ENCODE results near the gene ABLIM3. TPM values are rescaled to one million over a fixed set of nuclear protein-coding genes. Genes with fewer than 3 reads are reported as not detected.

Gene ABLIM3
- total RNA-seq, 1 donor, result 4.4 TPM

- Histone ChIP-seq H3K4me1 (ENCODE audit: insufficient read depth, low read length) (peaks cover 14% of the 10 kb centered on the region), H3K4me3 (ENCODE audit: low read length) (no peak overlapping the region), H3K27me3 (ENCODE audit: insufficient read depth, low read length) (peaks cover 31% of the 10 kb centered on the region), H3K9me3 (ENCODE audit: low read depth, low read length) (no peaks in the 10 kb centered on the region)
Measured at GRCh38 chr5:149144637-149145036, 3.3 kb downstream of the ABLIM3 start.

- Histone ChIP-seq H3K27me3 (ENCODE audit: insufficient read depth, low read length) (peaks cover 31% of the 10 kb centered on the region), H3K4me1 (ENCODE audit: insufficient read depth, low read length) (peaks cover 18% of the 10 kb centered on the region), H3K9me3 (ENCODE audit: low read depth, low read length) (no peaks in the 10 kb centered on the region), H3K4me3 (ENCODE audit: low read length) (no peak overlapping the region)
Measured at GRCh38 chr5:149145138-149145537, 3.8 kb downstream of the ABLIM3 start.

DNA sequence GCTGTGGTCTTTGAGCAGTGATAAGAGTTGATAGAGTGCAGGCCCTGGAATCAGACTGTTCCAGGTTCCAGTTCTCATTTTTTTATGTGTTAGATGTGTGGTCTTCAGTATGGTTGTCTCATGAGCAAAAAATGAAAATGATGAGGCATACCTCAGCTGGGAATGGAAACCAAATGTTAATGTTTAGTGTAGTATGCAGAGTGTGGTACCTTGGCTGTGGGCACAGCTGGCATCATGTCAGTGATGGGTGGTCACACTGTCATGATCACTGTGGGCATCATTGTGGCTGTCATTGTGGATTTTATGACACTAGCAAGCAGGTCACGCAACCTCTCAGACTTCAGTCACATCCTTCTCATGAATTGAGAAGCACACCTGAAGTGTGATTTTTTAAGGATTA, 6.4 kb downstream of the ABLIM3 start:
- Histone ChIP-seq H3K27me3 (ENCODE audit: insufficient read depth, low read length) (peaks cover 19% of the 10 kb centered on the region), H3K9me3 (ENCODE audit: low read depth, low read length) (no peaks in the 10 kb centered on the region), H3K4me1 (ENCODE audit: insufficient read depth, low read length) (peaks cover 15% of the 10 kb centered on the region), H3K4me3 (ENCODE audit: low read length) (no peak overlapping the region)

- Histone ChIP-seq H3K9me3 (ENCODE audit: low read depth, low read length) (no peaks in the 10 kb centered on the region), H3K4me1 (ENCODE audit: insufficient read depth, low read length) (peaks cover 36% of the 10 kb centered on the region), H3K4me3 (ENCODE audit: low read length) (no peak overlapping the region), H3K27me3 (ENCODE audit: insufficient read depth, low read length) (peaks cover 10% of the 10 kb centered on the region)
Measured at GRCh38 chr5:149149942-149150341, 8.6 kb downstream of the ABLIM3 start.

- Histone ChIP-seq H3K9me3 (ENCODE audit: low read depth, low read length) (no peaks in the 10 kb centered on the region), H3K27me3 (ENCODE audit: insufficient read depth, low read length) (peaks cover 6% of the 10 kb centered on the region), H3K4me1 (ENCODE audit: insufficient read depth, low read length) (peaks cover 36% of the 10 kb centered on the region), H3K4me3 (ENCODE audit: low read length) (no peak overlapping the region)
Measured at GRCh38 chr5:149150457-149150856, 9.2 kb downstream of the ABLIM3 start.

DNA sequence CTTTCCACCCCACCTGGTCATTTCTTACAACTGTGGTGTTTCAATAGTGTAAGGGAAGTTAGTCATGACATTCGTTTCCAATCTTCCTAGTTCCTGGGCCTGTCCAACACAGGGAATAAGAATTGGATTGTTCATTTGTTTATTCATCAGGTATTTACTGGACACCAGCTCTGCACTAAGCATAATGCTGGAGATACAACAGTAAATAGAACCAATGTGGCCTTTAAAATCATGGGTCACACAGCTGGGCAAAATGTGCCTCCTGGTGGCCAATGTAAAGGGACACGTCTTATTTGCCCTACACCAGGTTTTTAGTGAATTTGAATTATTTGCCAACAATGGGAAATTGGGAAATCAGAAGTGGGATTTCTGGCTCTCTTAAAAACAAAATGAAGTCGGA, 10.4 kb downstream of the ABLIM3 start:
- no peaks in the 10 kb centered on the region for H3K9me3 ChIP-seq (ENCODE audit: low read depth, low read length)

GRCh38 chr5:149152317-149152746, 11.0 kb downstream of the ABLIM3 start:
- H3K9me3 ChIP-seq (ENCODE audit: low read depth, low read length), result no peaks in the 10 kb centered on the region
- no peak overlapping the region for H3K4me3 ChIP-seq (ENCODE audit: low read length)
- peaks cover 3% of the 10 kb centered on the region for H3K27me3 ChIP-seq (ENCODE audit: insufficient read depth, low read length)
- H3K4me1 ChIP-seq (ENCODE audit: insufficient read depth, low read length), result peaks cover 36% of the 10 kb centered on the region

More for the DNA sequence above, 10.4 kb downstream of the ABLIM3 start:
- Histone ChIP-seq H3K4me1 (ENCODE audit: insufficient read depth, low read length) (peaks cover 36% of the 10 kb centered on the region), H3K4me3 (ENCODE audit: low read length) (no peak overlapping the region), H3K27me3 (ENCODE audit: insufficient read depth, low read length) (peaks cover 3% of the 10 kb centered on the region)

GRCh38 chr5:149153193-149153750, 12.0 kb downstream of the ABLIM3 start:
- no peaks in the 10 kb centered on the region for H3K27me3 ChIP-seq (ENCODE audit: insufficient read depth, low read length)
- H3K9me3 ChIP-seq (ENCODE audit: low read depth, low read length), result no peaks in the 10 kb centered on the region
- H3K4me1 ChIP-seq (ENCODE audit: insufficient read depth, low read length), result peaks cover 36% of the 10 kb centered on the region
- H3K4me3 ChIP-seq (ENCODE audit: low read length), result no peak overlapping the region

GRCh38 chr5:149153751-149154610, 12.7 kb downstream of the ABLIM3 start:
- Histone ChIP-seq H3K4me1 (ENCODE audit: insufficient read depth, low read length) (peaks cover 36% of the 10 kb centered on the region), H3K9me3 (ENCODE audit: low read depth, low read length) (no peaks in the 10 kb centered on the region), H3K4me3 (ENCODE audit: low read length) (no peak overlapping the region), H3K27me3 (ENCODE audit: insufficient read depth, low read length) (no peaks in the 10 kb centered on the region)

DNA sequence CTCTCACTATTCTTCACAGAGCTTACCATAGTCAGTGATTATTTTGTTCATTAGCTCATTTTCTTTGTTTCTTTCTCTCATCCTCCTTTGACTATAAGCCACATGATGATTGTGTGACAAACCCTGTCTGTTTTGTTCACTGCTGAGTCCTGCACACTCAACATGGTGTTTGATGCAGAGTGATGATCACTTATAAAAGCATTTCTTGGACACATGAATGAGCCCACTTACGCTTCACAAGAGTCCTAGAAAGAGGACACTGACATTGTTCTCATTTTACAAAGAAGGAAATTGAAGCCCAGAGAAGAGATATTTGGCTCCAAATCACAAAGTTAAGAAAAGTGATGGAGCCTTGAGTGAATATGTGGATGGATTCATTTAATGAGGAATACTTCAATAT, 13.4 kb downstream of the ABLIM3 start:
- Histone ChIP-seq H3K9me3 (ENCODE audit: low read depth, low read length) (no peaks in the 10 kb centered on the region), H3K27me3 (ENCODE audit: insufficient read depth, low read length) (no peaks in the 10 kb centered on the region), H3K4me1 (ENCODE audit: insufficient read depth, low read length) (peaks cover 36% of the 10 kb centered on the region), H3K4me3 (ENCODE audit: low read length) (no peak overlapping the region)

DNA sequence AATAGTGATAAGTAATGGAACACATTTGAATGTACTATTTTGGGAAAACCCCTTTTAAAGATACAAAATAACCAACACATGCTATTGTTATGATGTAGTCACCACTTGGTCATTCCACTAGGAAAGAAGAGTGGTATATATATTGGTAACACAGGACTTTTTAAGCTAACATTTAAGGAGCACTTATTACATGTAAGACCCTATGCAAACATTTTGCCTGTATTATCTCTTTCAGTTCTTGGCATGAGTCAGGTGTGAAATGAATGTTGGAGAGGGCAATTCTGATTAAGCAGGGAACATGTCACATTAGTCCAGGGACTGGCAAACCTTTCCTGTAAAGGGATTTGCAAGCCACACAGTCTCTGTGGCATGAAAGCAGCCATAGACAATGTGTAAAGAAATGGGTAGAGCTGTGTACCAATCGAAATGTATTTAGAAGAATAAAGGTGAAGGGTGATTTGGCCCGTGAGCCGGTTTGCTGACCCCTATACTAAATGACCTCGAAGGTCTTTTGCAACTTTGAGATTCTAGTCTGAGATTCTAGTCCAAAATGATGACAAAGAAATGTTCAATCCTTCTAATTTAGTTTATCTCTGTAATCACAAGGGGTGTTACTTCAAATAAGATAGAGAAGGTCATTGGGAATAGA, 15.3 kb downstream of the ABLIM3 start:
- Histone ChIP-seq H3K27me3 (ENCODE audit: insufficient read depth, low read length) (no peaks in the 10 kb centered on the region), H3K4me1 (ENCODE audit: insufficient read depth, low read length) (peaks cover 27% of the 10 kb centered on the region), H3K9me3 (ENCODE audit: low read depth, low read length) (no peaks in the 10 kb centered on the region), H3K4me3 (ENCODE audit: low read length) (no peak overlapping the region)

DNA sequence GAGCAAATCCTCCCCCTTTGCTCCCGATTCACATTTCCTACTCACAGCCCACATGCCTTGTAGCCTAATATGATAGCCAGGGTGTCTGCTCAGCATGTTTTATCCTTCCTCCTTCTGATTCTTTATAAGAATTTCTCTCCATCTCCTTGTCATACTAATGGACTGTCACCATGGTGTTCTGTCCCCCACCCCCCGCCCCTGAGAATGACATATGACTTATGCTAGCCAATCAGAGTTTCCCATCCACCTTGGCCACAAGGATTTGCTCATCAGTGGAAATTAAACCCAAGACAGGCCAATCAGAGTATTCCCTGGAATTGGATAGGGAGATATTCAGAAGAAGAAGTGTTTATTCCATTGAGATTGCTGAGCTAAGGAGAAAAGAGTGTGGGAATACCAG, 16.0 kb downstream of the ABLIM3 start:
- Histone ChIP-seq H3K4me1 (ENCODE audit: insufficient read depth, low read length) (peaks cover 24% of the 10 kb centered on the region), H3K27me3 (ENCODE audit: insufficient read depth, low read length) (no peaks in the 10 kb centered on the region), H3K4me3 (ENCODE audit: low read length) (no peak overlapping the region), H3K9me3 (ENCODE audit: low read depth, low read length) (no peaks in the 10 kb centered on the region)

GRCh38 chr5:149160291-149160787, 19.0 kb downstream of the ABLIM3 start:
- Histone ChIP-seq H3K27me3 (ENCODE audit: insufficient read depth, low read length) (no peaks in the 10 kb centered on the region), H3K4me3 (ENCODE audit: low read length) (no peak overlapping the region), H3K9me3 (ENCODE audit: low read depth, low read length) (no peaks in the 10 kb centered on the region), H3K4me1 (ENCODE audit: insufficient read depth, low read length) (no peaks in the 10 kb centered on the region)

DNA sequence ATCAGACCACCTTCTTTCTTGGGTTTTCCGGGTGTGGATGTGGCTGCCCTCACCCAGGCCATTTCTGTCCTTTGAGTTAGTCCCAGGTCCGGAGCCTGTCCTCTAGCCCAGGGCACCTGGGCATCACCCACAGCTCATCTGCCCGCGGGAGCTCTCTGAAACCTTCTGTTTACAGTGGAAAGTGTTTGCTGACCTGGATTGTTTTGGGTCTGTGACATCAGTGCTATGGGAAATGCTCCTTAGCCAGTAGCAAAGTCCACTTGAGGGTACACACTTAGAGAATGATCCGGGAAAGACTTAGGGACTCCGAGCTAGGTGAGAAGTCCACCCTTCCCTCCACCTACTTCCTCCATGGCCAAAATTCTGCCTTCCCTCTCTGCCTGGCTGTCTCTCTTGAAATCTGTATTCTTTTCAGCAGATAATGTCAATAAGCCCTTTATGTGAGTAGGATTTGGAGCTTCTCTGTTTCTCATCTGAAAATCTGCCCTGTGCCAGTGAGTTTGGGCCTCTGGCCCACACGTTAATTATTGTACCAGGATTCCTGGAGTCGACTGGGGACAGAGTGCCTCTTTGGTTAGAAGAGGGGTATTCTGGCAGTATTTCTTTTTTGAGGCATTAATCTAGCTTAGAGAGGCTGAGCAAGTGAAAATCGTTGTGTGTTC, 19.9 kb downstream of the ABLIM3 start:
- Histone ChIP-seq H3K27me3 (ENCODE audit: insufficient read depth, low read length) (no peaks in the 10 kb centered on the region), H3K4me3 (ENCODE audit: low read length) (no peak overlapping the region), H3K4me1 (ENCODE audit: insufficient read depth, low read length) (no peaks in the 10 kb centered on the region), H3K9me3 (ENCODE audit: low read depth, low read length) (no peaks in the 10 kb centered on the region)

- Histone ChIP-seq H3K27me3 (ENCODE audit: insufficient read depth, low read length) (no peaks in the 10 kb centered on the region), H3K4me3 (ENCODE audit: low read length) (no peak overlapping the region), H3K9me3 (ENCODE audit: low read depth, low read length) (no peaks in the 10 kb centered on the region), H3K4me1 (ENCODE audit: insufficient read depth, low read length) (no peaks in the 10 kb centered on the region)
Measured at GRCh38 chr5:149161850-149162249, 20.6 kb downstream of the ABLIM3 start.
